Adrenal gland (tissue), 12 donors: ENCODE results near the gene RAB26. TPM values are rescaled to one million over a fixed set of nuclear protein-coding genes. Genes with fewer than 3 reads are reported as not detected.
A peak's percentile ranks its signal among the peaks of the same experiment; 100 is the strongest.

Source experiments
- DNase-seq, 7 donors: peaks; one replicate each; pipeline ENCODE4 v3.0.0-alpha.2; 2019 to 2020
- H3K27ac ChIP-seq, 5 donors: fragments of 200-600 bp; sonication (generic) in 4 of 5; 1 replicate in 3 of 5; 2 replicates in 2 of 5; pipeline versions ENCODE4 v1.5.1 to v1.8.0; 2016 to 2020; ENCODE audit warnings: mild to moderate bottlenecking in 1 of 5
- H3K27me3 ChIP-seq: fragments of 200-600 bp; 2 replicates; pipeline ENCODE4 v1.8.0; 2021
- H3K36me3 ChIP-seq, 2 donors: fragments of 200-600 bp; replicated peaks in 1 of 2; 1 replicate in 1 of 2; 2 replicates in 1 of 2; pipeline versions ENCODE4 v1.5.1 to v1.8.0; 2018 to 2022
- H3K4me1 ChIP-seq, 2 donors: fragments of 200-600 bp; replicated peaks in 1 of 2; 1 replicate in 1 of 2; 2 replicates in 1 of 2; pipeline versions ENCODE4 v1.5.1 to v1.8.0; 2018 to 2021
- H3K4me3 ChIP-seq, 4 donors: fragments of 200-600 bp; sonication (generic) in 3 of 4; one replicate each; pipeline ENCODE4 v1.5.1; 2016 to 2018
- H3K9me3 ChIP-seq, 3 donors: fragments of 200-600 bp; sonication (generic) in 1 of 3; replicated peaks in 1 of 3; 1 replicate in 2 of 3; 2 replicates in 1 of 3; pipeline versions ENCODE4 v1.5.1 to v1.8.0; 2016 to 2021
- POLR2A ChIP-seq, 2 donors: fragments of 450-650 bp; IDR thresholded peaks; one replicate each; pipeline ENCODE4 v1.6.1; 2017; ENCODE audit warnings: antibody characterized with exemption in 2 of 2, mild to moderate bottlenecking in 2 of 2, moderate library complexity in 1 of 2
- WGBS, 4 donors: extraction: QIAGEN DNeasy Blood & Tissue Kit in 2 of 4; methylation state at CpG; one replicate each; pipeline versions ENCODE4 v1.1.5 to v1.1.7; 2013 to 2017; 5-methylcytosine and 5-hydroxymethylcytosine counted together
- intact Hi-C, 2 donors: fragments of 100-400 bp; cut with DNase I; formaldehyde crosslinking; loops; one replicate each; pipeline versions ENCODE4 v1.14.1 to v1.15.0; 2022 to 2023
- polyA plus RNA-seq, 3 donors: library from polyadenylated mRNA; stranded (reverse); fragments of 200-250 nt in 2 of 3; fragments of 350-450 nt in 1 of 3; fragmentation: Illumina TruSeq in 1 of 3; extraction: RNeasy Lipid Tissue Mini Kit (QIAGEN cat#74804) in 1 of 3; gene quantifications; one replicate each; pipeline ENCODE4 v1.2.3, GENCODE V29; 2013 to 2014
- total RNA-seq, 9 donors: library from RNA; depleted of rRNA in 4 of 9; stranded (reverse); fragments of >200 nt in 4 of 9; fragments of 120-200 nt in 1 of 9; fragmentation: NEBNext Ultra II Directional in 1 of 9; extraction: Animal tissue kit (Norgen Biotek cat#: 25700) in 1 of 9; gene quantifications; one replicate each; pipeline versions ENCODE4 v1.1.0 to v1.2.4, GENCODE V29; 2013 to 2023
- TF ChIP-seq, protein P1 (sequence below), 6 experiments: fragments of 450-650 bp in 4 of 6; fragments of 200-600 bp in 2 of 6; sonication (generic) in 1 of 6; IDR thresholded peaks; 1 replicate in 5 of 6; 2 replicates in 1 of 6; pipeline versions ENCODE4 v1.5.1 to v1.8.0; 2016 to 2021; ENCODE audit warnings: antibody characterized with exemption in 6 of 6, mild to moderate bottlenecking in 2 of 6, moderate library complexity in 1 of 6
- donor health status: healthy with polysubstance abuse.
- donor health status: Bipolar disorder and iron deficiency.
- donor health status: DM: yes; HTN: yes; CAD: no.
- donor health status: DM: no; HTN: no; CAD: no.
- donor health status: DM: no; HTN: no; CAD: no.
- donor health status: DM: yes; HTN: yes; CAD: no.

Gene RAB26
- total and polyA plus RNA-seq, 12 donors = 0.46 to 23.1 (median 1.8) TPM; not detected in 2

DNA sequence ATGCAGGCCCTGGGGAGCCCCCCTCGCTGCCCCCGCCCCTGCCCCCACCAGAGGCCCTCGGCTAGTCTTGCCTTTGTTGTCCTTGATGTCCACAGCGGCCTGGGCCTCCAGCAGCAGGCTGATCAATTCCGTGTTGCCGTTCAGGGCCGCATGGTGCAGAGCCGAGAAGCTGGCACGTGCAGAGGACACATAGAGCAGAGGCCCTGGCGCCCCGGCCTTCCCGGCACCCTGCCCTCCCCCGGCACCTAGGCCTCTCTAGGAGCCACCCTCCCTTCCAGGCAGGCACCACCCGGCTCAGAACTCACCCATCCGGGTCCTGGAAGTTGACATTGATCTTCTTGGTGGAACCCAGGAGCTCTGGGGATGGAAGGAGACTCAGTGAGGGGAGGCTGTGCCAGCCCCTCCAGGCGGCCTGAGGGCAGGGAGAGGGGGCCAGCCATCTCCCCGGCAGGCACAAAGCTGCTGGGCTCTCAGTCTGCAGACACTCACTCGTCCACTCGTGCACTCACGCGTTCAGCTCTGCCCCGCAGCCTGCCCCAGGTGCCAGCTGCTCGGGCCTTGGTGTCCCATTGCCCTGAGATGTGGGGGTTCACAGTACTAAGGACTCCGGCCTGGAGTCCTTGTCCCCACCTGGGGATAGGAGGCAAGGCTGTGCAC is 41.7 kb downstream of the RAB26 start:
- intact Hi-C loops = no loop called here
- no peak overlapping the region for H3K27ac ChIP-seq
- no peak for DNase-seq
- peaks cover 5% of the 10 kb centered on the region for H3K27me3 ChIP-seq
- 66 to 76% (median 68%) methylated on average over 9 to 24 of the region's 24 CpGs for WGBS, 4 donors
- H3K4me3 ChIP-seq = no peak overlapping the region
- no peaks in the 10 kb centered on the region for H3K36me3 ChIP-seq
- TF ChIP-seq, protein P1, sequence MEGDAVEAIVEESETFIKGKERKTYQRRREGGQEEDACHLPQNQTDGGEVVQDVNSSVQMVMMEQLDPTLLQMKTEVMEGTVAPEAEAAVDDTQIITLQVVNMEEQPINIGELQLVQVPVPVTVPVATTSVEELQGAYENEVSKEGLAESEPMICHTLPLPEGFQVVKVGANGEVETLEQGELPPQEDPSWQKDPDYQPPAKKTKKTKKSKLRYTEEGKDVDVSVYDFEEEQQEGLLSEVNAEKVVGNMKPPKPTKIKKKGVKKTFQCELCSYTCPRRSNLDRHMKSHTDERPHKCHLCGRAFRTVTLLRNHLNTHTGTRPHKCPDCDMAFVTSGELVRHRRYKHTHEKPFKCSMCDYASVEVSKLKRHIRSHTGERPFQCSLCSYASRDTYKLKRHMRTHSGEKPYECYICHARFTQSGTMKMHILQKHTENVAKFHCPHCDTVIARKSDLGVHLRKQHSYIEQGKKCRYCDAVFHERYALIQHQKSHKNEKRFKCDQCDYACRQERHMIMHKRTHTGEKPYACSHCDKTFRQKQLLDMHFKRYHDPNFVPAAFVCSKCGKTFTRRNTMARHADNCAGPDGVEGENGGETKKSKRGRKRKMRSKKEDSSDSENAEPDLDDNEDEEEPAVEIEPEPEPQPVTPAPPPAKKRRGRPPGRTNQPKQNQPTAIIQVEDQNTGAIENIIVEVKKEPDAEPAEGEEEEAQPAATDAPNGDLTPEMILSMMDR (IDR thresholded peaks at IDR 0.05) = no peak
- no peak for TF ChIP-seq POLR2A (IDR thresholded peaks at IDR 0.05)
- H3K9me3 ChIP-seq = no peaks in the 10 kb centered on the region
- H3K4me1 ChIP-seq = no peaks in the 10 kb centered on the region

DNA sequence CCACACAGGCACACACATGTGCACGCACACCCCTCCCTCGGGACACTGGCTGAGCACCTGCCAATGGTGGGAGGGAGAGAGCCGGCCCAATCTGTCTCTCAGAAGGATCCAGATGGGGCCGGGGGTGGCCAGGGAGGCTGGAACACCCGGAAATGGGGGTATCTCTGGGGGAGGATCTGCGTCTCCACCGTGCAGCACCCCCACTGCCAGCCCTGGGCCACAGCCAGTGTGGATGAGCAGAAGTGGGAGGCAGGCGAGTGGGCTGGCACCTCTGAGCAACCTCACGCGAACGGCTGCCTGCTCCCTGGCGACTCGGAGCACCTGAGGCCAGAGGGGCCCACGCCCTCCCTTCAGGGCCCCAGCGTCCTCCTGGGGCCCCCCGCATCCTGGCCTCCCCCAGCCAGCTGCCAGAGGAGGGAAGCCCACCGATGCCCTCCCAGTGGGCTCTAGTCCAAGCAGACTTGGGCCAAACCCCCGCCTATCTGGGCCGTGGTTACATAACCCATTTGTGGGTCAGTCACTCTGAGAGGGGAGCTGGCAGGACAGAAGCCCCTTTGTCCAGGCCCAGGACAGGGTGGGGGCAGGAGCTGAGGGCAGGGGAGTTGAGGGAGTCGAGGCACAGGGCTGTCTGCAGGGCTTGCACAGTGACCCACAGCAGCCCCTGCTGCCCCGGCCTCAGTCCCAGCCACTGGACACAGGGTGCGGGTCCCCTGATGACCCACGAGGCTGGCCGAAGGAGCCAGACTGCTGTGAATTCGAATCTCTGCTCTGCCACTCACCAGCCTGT is 42.4 kb downstream of the RAB26 start:
- 65 to 85% (median 79%) methylated on average over 5 to 25 of the region's 25 CpGs for WGBS, 4 donors
- no peaks in the 10 kb centered on the region for H3K9me3 ChIP-seq
- no peak overlapping the region for H3K4me3 ChIP-seq
- intact Hi-C loops = no loop called here
- TF ChIP-seq POLR2A (IDR thresholded peaks at IDR 0.05) = no peak
- TF ChIP-seq, protein P1 (IDR thresholded peaks at IDR 0.05) = no peak
- H3K36me3 ChIP-seq = no peaks in the 10 kb centered on the region
- no peak for DNase-seq
- H3K4me1 ChIP-seq = peaks cover 0 to 6% of the 10 kb centered on the region in 2 donors
- H3K27ac ChIP-seq = no peak overlapping the region
- peaks cover 13% of the 10 kb centered on the region for H3K27me3 ChIP-seq

DNA sequence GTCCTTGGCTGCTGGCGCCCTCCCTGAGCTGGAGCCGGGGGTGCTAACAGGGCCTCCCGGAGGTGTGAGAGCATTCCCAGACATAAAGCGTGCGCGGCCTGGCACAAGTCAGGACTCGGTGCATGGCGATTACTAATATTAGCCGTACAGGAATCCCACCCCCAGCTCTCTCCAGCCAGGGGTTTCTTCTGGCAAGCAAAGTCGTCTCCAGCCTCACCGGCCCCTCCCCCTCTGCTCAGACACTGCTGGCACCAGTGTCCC is 43.0 kb downstream of the RAB26 start:
- Histone ChIP-seq H3K27me3 (peaks cover 14% of the 10 kb centered on the region), H3K4me1 (peaks cover 0 to 8% of the 10 kb centered on the region in 2 donors), H3K36me3 (no peaks in the 10 kb centered on the region), H3K9me3 (no peaks in the 10 kb centered on the region), H3K27ac (no peak overlapping the region), H3K4me3 (no peak overlapping the region)
- WGBS, 4 donors = 87 to 91% (median 88%) methylated on average over 10 to 11 of the region's 11 CpGs
- DNase-seq = no peak
- no peak for TF ChIP-seq POLR2A (IDR thresholded peaks at IDR 0.05)
- TF ChIP-seq, protein P1 (IDR thresholded peaks at IDR 0.05) = no peak
- intact Hi-C loops = no loop called here

DNA sequence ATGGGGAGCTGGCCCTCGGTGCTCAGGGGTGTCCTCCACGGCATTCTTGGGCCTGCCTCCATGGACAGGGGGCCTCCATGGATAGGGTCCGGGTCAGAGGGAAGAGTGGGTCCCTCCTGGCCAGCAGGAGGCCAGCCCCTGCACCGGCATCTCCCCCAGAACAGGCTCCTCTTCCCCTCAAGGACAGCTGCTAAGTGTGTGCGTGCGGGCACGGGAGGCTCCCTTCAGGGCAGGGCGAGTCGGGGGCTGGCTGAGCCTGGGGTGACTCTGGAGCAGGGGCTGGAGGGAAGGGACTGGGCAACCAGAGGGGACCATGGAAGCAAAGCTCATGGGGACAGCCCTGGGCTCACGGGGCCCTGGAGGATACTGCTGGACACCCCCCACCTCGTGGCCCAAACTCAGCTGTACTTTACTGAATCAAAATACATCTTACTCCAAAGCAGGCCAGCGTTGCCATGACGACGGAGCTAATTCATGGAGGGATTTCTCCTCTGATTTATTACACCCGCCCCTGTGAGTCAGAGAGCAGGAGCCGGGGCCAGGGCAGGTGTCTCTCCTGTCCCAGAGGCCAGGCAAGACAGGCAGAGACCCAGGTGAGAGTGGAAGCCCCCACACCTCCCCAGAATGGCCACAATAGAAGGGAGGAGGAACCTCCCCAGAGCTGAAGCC is 45.9 kb downstream of the RAB26 start:
- Histone ChIP-seq H3K4me1 (peaks cover 0 to 8% of the 10 kb centered on the region in 2 donors), H3K27ac (no peak overlapping the region), H3K36me3 (no peaks in the 10 kb centered on the region), H3K27me3 (peaks cover 14% of the 10 kb centered on the region), H3K4me3 (no peak overlapping the region), H3K9me3 (no peaks in the 10 kb centered on the region)
- no peak for TF ChIP-seq POLR2A (IDR thresholded peaks at IDR 0.05)
- TF ChIP-seq, protein P1 (IDR thresholded peaks at IDR 0.05) = no peak
- intact Hi-C loops = no loop called here
- WGBS, 4 donors = 17 to 30% (median 24%) methylated on average over 8 to 16 of the region's 16 CpGs
- DNase-seq = peak in 5 of 7 donors; percentile 49 to 75 (median 51)
